K562 (cell line): ENCODE results near the gene PTPRU. TPM values are rescaled to one million over a fixed set of nuclear protein-coding genes. Genes with fewer than 3 reads are reported as not detected.
A peak's percentile ranks its signal among the peaks of the same experiment; 100 is the strongest.

ENCODE experiments used
- ATAC-seq: fragments of 200-7000 bp; cut with Tn5 transposase; 3 replicates; pipeline ENCODE4 v1.9.1; 2020; ENCODE audit warnings: moderate library complexity
- BruUV-seq: library from RNA; stranded (reverse); fragments of 400-500 nt; replicated peaks from 2 replicates; lab custom pipeline; 2021; lab: Mats Ljungman, UMichigan
- CTCF ChIA-PET: fragments of 300-600 bp; formaldehyde crosslinking; extraction: SDS; loops from one replicate; lab custom pipeline; 2021; ENCODE audit warnings: low intra/inter-chr PET ratio; lab: Yijun Ruan, JAX
- POLR2A ChIA-PET: fragments of 300-600, 350-650 bp; sonication (Branson Sonifier 250); formaldehyde crosslinking; extraction: SDS; loops from one replicate; lab custom pipeline; 2021; ENCODE audit warnings: antibody characterized with exemption, inconsistent platforms; lab: Yijun Ruan, JAX
- DNase-seq, 4 experiments: peaks; one replicate each; pipeline versions ENCODE4 v3.0.0 to v3.0.0-alpha.2; 2011 to 2018; ENCODE audit warnings: low spot score in 3 of 4, mixed read lengths in 3 of 4; ENCODE audit errors: extremely low read depth in 1 of 4
- FAIRE-seq: peaks from 2 replicates; lab custom pipeline; 2011; peaks lifted over from hg19 to GRCh38; lab: Jason Lieb, UNC
- H2AFZ ChIP-seq: 2 replicates; pipeline ENCODE4 v1.6.0; 2011; ENCODE audit warnings: low read depth, low read length, control low read depth, inconsistent platforms
- H3K27ac ChIP-seq: fragments of 200-600 bp; 3 replicates; pipeline ENCODE4 v1.8.0; 2011; ENCODE audit warnings: low read depth, mild to moderate bottlenecking, control low read depth, inconsistent platforms, low read length, moderate library complexity, mixed read lengths; ENCODE audit errors: extremely low read depth
- H3K27me3 ChIP-seq, 2 experiments: fragments of 300-600 bp in 1 of 2; 2 replicates in 1 of 2; 3 replicates in 1 of 2; pipeline versions ENCODE4 v1.6.0 to v1.8.0; 2011; ENCODE audit warnings: inconsistent platforms in 2 of 2, low read length in 2 of 2, mild to moderate bottlenecking in 1 of 2, mixed read lengths in 1 of 2, moderate library complexity in 1 of 2; ENCODE audit not compliant: control insufficient read depth in 2 of 2, insufficient read depth in 2 of 2
- H3K36me3 ChIP-seq: fragments of 300-600 bp; 3 replicates; pipeline ENCODE4 v1.8.0; 2011; ENCODE audit warnings: mild to moderate bottlenecking, low read length, inconsistent platforms; ENCODE audit not compliant: control insufficient read depth, insufficient read depth
- H3K4me1 ChIP-seq, 2 experiments: fragments of 200-600 bp in 1 of 2; replicated peaks in 1 of 2; 2 replicates in 1 of 2; 3 replicates in 1 of 2; pipeline versions ENCODE4 v1.5.1 to v1.8.0; 2011; ENCODE audit warnings: inconsistent platforms in 2 of 2, low read length in 2 of 2, mild to moderate bottlenecking in 1 of 2, mixed read lengths in 1 of 2, moderate library complexity in 1 of 2; ENCODE audit not compliant: control insufficient read depth in 2 of 2, insufficient read depth in 2 of 2
- H3K4me2 ChIP-seq: 2 replicates; pipeline ENCODE4 v1.6.1; 2011; ENCODE audit warnings: low read length, control low read depth, inconsistent platforms, mixed read lengths; ENCODE audit not compliant: insufficient read depth
- H3K4me3 ChIP-seq: fragments of 200-600 bp; sonication (generic), shearing (Covaris generic); 2 replicates; pipeline ENCODE4 v1.5.1; 2016; ENCODE audit warnings: control low read depth, inconsistent platforms
- H3K79me2 ChIP-seq: fragments of 200-600 bp; 3 replicates; pipeline ENCODE4 v1.8.0; 2011; ENCODE audit warnings: low read length, inconsistent platforms; ENCODE audit not compliant: control insufficient read depth, insufficient read depth
- H3K9ac ChIP-seq, 2 experiments: 2 replicates each; pipeline versions ENCODE4 v1.6.0 to v1.6.1; 2011; ENCODE audit warnings: low read depth in 2 of 2, low read length in 2 of 2, control low read depth in 1 of 2, inconsistent platforms in 1 of 2, mild to moderate bottlenecking in 1 of 2, mixed read lengths in 1 of 2; ENCODE audit not compliant: insufficient read depth in 1 of 2
- H3K9me1 ChIP-seq: one replicate; pipeline ENCODE4 v1.6.0; 2011; ENCODE audit warnings: inconsistent platforms, mild to moderate bottlenecking, low read length, moderate library complexity; ENCODE audit not compliant: control insufficient read depth, insufficient read depth
- H3K9me3 ChIP-seq: replicated peaks from 2 replicates; pipeline ENCODE4 v1.5.1; 2011; ENCODE audit warnings: low read depth, low read length, inconsistent platforms; ENCODE audit not compliant: control insufficient read depth, insufficient read depth
- H4K20me1 ChIP-seq: replicated peaks from 2 replicates; pipeline ENCODE4 v1.6.1; 2011; ENCODE audit warnings: low read length, inconsistent platforms, mixed read lengths; ENCODE audit not compliant: control insufficient read depth, insufficient read depth
- ATF3 ChIP-seq, 2 experiments: fragments of 450-650 bp in 1 of 2; sonication (generic) in 1 of 2; formaldehyde crosslinking in 1 of 2; IDR thresholded peaks in 1 of 2; conservative IDR thresholded peaks in 1 of 2; 2 replicates each; pipeline versions ENCODE4 v1.6.1 to v1.8.1; 2016 to 2023; ENCODE audit warnings: mild to moderate bottlenecking in 2 of 2, moderate library complexity in 2 of 2, inconsistent platforms in 1 of 2, missing genetic modification reagents in 1 of 2
- ATF6 ChIP-seq: sonication (generic); formaldehyde crosslinking; IDR thresholded peaks from 2 replicates; pipeline ENCODE4 v1.4.0; 2020; ENCODE audit warnings: mild to moderate bottlenecking, missing genetic modification reagents
- BDP1 ChIP-seq: IDR thresholded peaks from 3 replicates; pipeline ENCODE4 v1.6.1; 2011; ENCODE audit not compliant: insufficient read length, insufficient read depth
- CREB1 ChIP-seq, 2 experiments: sonication (generic) in 1 of 2; formaldehyde crosslinking in 1 of 2; IDR thresholded peaks; 2 replicates each; pipeline versions ENCODE4 v1.6.1 to v1.8.0; 2012 to 2022; ENCODE audit warnings: inconsistent platforms in 1 of 2, mild to moderate bottlenecking in 1 of 2, missing genetic modification reagents in 1 of 2, moderate library complexity in 1 of 2
- CREB3L1 ChIP-seq: fragments of 450-650 bp; IDR thresholded peaks from 2 replicates; pipeline ENCODE4 v1.6.1; 2014; ENCODE audit warnings: low read depth, mild to moderate bottlenecking, moderate library complexity, borderline replicate concordance
- KLF16 ChIP-seq: IDR thresholded peaks from 2 replicates; pipeline ENCODE4 v1.6.1; 2016; ENCODE audit warnings: antibody characterized with exemption
- NR3C1 ChIP-seq: sonication (generic); formaldehyde crosslinking; IDR thresholded peaks from 2 replicates; pipeline ENCODE4 v1.8.1; 2022; ENCODE audit warnings: missing genetic modification reagents
- RB1 ChIP-seq: fragments of 450-650 bp; IDR thresholded peaks from 2 replicates; pipeline ENCODE4 v1.6.1; 2017; ENCODE audit warnings: low read depth, mild to moderate bottlenecking
- RBM34 ChIP-seq: fragments of 200-400 bp; formaldehyde crosslinking; IDR thresholded peaks from 2 replicates; pipeline ENCODE4 v1.6.1; 2018; ENCODE audit warnings: low read length, borderline replicate concordance; ENCODE audit not compliant: insufficient read depth
- TRIM28 ChIP-seq: fragments of 450-650 bp; IDR thresholded peaks from 2 replicates; pipeline ENCODE4 v1.6.1; 2017
- ZNF217 ChIP-seq: sonication (generic); formaldehyde crosslinking; IDR thresholded peaks from 2 replicates; pipeline ENCODE4 v1.8.0; 2022; ENCODE audit warnings: mild to moderate bottlenecking, missing genetic modification reagents
- ZNF263 ChIP-seq: sonication (generic); formaldehyde crosslinking; IDR thresholded peaks from 2 replicates; pipeline ENCODE4 v1.8.0; 2022; ENCODE audit warnings: mild to moderate bottlenecking, missing genetic modification reagents, borderline replicate concordance
- ZNF655 ChIP-seq: fragments of 250-450 bp; sonication (Bioruptor Pico); IDR thresholded peaks from 2 replicates; pipeline ENCODE4 v1.5.0; 2021
- ZNF79 ChIP-seq: fragments of 250-450 bp; sonication (Bioruptor Pico); IDR thresholded peaks from 2 replicates; pipeline ENCODE4 v1.4.0; 2020; ENCODE audit warnings: low read depth, mild to moderate bottlenecking, moderate library complexity
- ZSCAN32 ChIP-seq: fragments of 450-650 bp; formaldehyde crosslinking; IDR thresholded peaks from 2 replicates; pipeline ENCODE4 v1.4.0; 2020; ENCODE audit warnings: mild to moderate bottlenecking, moderate library complexity
- ZZZ3 ChIP-seq: fragments of 450-650 bp; IDR thresholded peaks from 2 replicates; pipeline ENCODE4 v1.6.1; 2016; ENCODE audit warnings: antibody characterized with exemption, mild to moderate bottlenecking, moderate library complexity
- WGBS: fragments of 100-300 bp; shearing (Covaris generic); methylation state at CpG from one replicate; pipeline ENCODE4 v1.1.6; 2016; ENCODE audit warnings: low coverage, mixed read lengths; ENCODE audit not compliant: insufficient coverage; ENCODE audit errors: missing lambda C conversion rate; 5-methylcytosine and 5-hydroxymethylcytosine counted together
- in situ Hi-C: fragments of 300-500 bp; cut with MboI; formaldehyde crosslinking; loops from 4 replicates; pipeline ENCODE4 v1.15.0; 2018; ENCODE audit warnings: inconsistent platforms, mixed read lengths
- intact Hi-C: fragments of 100-400 bp; cut with micrococcal nuclease; formaldehyde crosslinking; loops from 2 replicates; pipeline ENCODE4 v1.14.2; 2022
- polyA plus RNA-seq, 8 experiments: library from polyadenylated mRNA; depleted of rRNA in 4 of 8; stranded (reverse) in 5 of 8; unstranded in 3 of 8; fragments of >200 nt; fragmentation: Nextera tagmentation in 2 of 8; fragmentation: Illumina TruSeq in 1 of 8; extraction: Ambion mirVana in 2 of 8; extraction: Trizol in 1 of 8; gene quantifications; 2 replicates each; pipeline versions ENCODE4 v1.2.1 to v1.2.3, GENCODE V29; 2011 to 2014; ENCODE audit warnings: inconsistent platforms in 1 of 8, missing spikeins in 1 of 8
- total RNA-seq, 7 experiments: library from RNA; depleted of rRNA in 6 of 7; stranded (reverse); fragments of >200 nt in 6 of 7; fragmentation: Illumina TruSeq in 2 of 7; extraction: Trizol in 2 of 7; gene quantifications; 2 replicates each; pipeline versions ENCODE4 v1.2.1 to v1.2.3, GENCODE V29; 2011 to 2021; ENCODE audit warnings: low replicate concordance in 1 of 7

PTPRU gene
- total and polyA plus RNA-seq, 9 of the 15 experiments (the other 6 are each of a cell fraction or from before 2014, with no cell fraction given), result 0.01 to 2.9 (median 1.0) TPM

GRCh38 chr1:29222686-29223085 lies 13.6 kb upstream of the PTPRU start (continued):
- TF ChIP-seq ATF6, result no peak

- Histone ChIP-seq H3K4me3 (no peak overlapping the region), H3K27me3 (no peaks in the 10 kb centered on the region), H3K9ac (no peak overlapping the region), H3K27ac (no peak overlapping the region), H3K79me2 (peaks cover 27% of the 10 kb centered on the region), H3K4me2 (no peak overlapping the region), H3K9me1 (no peaks in the 10 kb centered on the region), H4K20me1 (peaks cover 25% of the 10 kb centered on the region; the same call in 1 of the 2 replicates), H3K4me1 (peaks cover 0 to 5% of the 10 kb centered on the region in 2 experiments; a peak in 2 of 5 replicates), H3K36me3 (peaks cover 74% of the 10 kb centered on the region), H3K9me3 (no peaks in the 10 kb centered on the region), H2AFZ (no peak overlapping the region)
- no TSS peak for BruUV-seq
- DNase-seq, result no peak
- ATAC-seq, result 0 out of 3 replicates have a peak, but pooled peaks have one; percentile 18
- in situ Hi-C loops (loop anchor here (10.0 kb wide), 1 partner anchor 1481 kb away; no protein-coding TSS in a partner anchor), intact Hi-C loops (no loop called here)
- CTCF ChIA-PET, result no interaction called here
- POLR2A ChIA-PET, result interaction anchor here (0.6 kb wide), 1 partner anchor 575 kb away, joined by 3 read pairs; no protein-coding TSS in a partner anchor
- FAIRE-seq, result no peak
- 73% methylated on average over 6 of the region's 6 CpGs for WGBS
- TF ChIP-seq CREB1 (IDR thresholded peaks at IDR 0.05) (no peak), CREB1 (CRISPR knock-in tag; IDR thresholded peaks at IDR 0.05) (no peak), CREB3L1 (no peak), ATF3 (IDR thresholded peaks at IDR 0.05) (no peak), ATF3 (CRISPR knock-in tag; conservative IDR thresholded peaks at IDR 0.05) (no peak), ZNF217 (CRISPR knock-in tag) (no peak), ZNF79 (no peak), KLF16 (no peak), RBM34 (no peak), ZSCAN32 (CRISPR knock-in tag) (no peak), NR3C1 (CRISPR knock-in tag) (no peak), ZZZ3 (no peak), RB1 (no peak), TRIM28 (no peak), BDP1 (no peak), ZNF263 (CRISPR knock-in tag) (no peak), ZNF655 (no peak)
Observed at GRCh38 chr1:29223521-29223920, 12.8 kb upstream of the PTPRU start.
